Measurements from ENCODE around the gene TANC1.

Gene TANC1

GRCh38 chr2:159204381-159205144 is 236.1 kb downstream of the TANC1 start:
- DNase-seq: no peak

- DNase-seq: no peak
These were observed 238.4 kb downstream of the TANC1 start for GRCh38 chr2:159206736-159207380.

GRCh38 chr2:159208438-159208837 is 240.0 kb downstream of the TANC1 start:
- DNase-seq: no peak

- peak; percentile 9 to 22 for DNase-seq
These were observed 241.2 kb downstream of the TANC1 start for GRCh38 chr2:159209341-159210306.

GRCh38 chr2:159211447-159212396 is 243.3 kb downstream of the TANC1 start:
- DNase-seq: no peak

GRCh38 chr2:159213296-159213695 is 244.9 kb downstream of the TANC1 start:
- no peak for DNase-seq

DNA sequence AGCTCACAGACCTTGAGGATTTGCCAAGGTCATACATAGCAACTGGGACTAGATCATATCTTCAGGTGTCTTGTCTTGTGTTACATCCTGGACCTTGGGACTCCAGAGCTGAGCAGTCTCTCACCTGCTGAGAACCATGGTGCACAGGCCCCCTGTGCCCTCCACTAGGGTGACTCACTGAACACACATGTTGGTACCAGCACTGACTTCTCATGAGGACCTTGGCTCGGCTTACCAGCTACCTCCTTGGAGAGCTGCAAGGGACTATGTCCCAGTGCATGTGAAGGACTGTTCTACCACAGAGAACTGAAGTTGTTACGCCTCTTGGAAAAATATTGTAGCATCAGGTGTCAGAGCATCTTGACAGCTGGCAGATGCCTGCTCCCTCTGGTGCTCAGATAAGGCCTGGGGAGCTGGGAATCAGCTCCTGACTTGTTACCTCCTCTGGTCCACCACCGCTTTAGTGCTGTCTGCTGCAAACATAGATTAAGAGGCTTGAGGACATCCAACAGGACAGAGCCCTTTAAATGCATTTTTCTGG is 246.0 kb downstream of the TANC1 start:
- DNase-seq: no peak

- no peak for DNase-seq
These were observed 246.7 kb downstream of the TANC1 start for GRCh38 chr2:159215116-159215515.

- no peak for DNase-seq
These were observed 249.2 kb downstream of the TANC1 start for GRCh38 chr2:159217676-159218075.

- DNase-seq: no peak
These were observed 249.9 kb downstream of the TANC1 start for GRCh38 chr2:159218389-159218788.

DNA sequence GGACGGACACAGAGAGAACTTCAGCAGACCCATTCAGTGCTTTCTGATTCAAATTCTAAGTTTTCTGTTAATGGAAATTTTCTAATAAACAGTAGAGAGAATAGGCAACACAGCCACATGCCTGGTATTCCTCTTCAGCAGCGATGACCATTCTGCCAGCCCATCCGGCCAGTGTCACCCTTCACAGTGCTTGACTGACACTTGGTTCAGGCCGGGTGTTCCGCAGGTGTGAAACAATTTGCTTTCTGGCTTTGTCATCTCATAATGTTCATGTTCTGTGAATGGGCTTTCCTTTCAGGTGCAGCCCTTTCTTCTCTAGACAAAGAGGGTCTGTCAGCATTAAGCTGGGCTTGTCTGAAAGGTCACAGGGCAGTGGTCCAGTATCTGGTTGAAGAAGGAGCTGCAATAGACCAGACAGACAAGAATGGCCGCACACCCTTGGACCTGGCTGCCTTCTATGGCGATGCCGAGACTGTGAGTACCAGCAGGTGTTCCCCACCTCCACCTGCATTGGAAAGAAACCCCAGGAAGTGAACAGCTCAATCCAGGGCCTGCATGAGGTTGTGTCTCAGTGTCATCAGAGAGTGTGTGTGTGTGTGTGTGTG is 251.1 kb downstream of the TANC1 start:
- no peak for DNase-seq

DNA sequence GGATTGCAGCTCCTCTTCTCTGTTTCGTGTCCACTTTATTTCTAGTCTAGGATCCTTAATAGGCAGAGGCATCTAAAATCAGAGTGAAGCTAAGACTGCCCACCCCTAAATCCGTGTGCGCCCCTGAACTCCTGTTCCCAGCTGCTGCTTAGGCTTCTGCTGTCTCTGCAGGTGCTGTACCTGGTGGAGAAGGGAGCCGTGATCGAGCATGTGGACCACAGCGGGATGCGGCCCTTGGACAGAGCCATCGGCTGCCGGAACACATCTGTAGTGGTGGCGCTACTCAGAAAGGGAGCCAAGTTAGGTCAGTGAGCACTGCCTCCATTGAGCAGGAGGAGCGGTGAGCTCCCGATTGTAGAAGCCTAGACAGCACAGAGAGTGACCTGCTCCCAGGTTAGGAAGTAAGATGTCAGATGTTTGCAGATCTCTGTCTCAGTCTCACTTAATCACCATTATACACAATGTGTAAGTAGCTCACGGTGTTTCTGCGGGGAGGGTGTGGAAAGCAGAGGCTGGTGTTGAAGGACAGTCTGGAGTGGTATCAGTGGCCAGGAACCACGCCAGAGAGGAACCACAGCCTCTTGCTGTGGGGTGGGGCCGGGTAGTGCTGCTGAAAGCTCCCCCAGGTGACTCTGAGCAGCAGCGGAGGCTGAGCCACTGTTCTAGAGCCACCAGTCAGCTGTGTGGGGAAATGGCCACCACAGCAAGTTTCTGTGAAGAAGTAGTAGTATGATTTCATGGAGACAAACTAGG is 255.8 kb downstream of the TANC1 start:
- DNase-seq: no peak

GRCh38 chr2:159225025-159226016 is 256.9 kb downstream of the TANC1 start:
- no peak for DNase-seq

- no peak for DNase-seq
These were observed 257.6 kb downstream of the TANC1 start for GRCh38 chr2:159226059-159226461.

DNA sequence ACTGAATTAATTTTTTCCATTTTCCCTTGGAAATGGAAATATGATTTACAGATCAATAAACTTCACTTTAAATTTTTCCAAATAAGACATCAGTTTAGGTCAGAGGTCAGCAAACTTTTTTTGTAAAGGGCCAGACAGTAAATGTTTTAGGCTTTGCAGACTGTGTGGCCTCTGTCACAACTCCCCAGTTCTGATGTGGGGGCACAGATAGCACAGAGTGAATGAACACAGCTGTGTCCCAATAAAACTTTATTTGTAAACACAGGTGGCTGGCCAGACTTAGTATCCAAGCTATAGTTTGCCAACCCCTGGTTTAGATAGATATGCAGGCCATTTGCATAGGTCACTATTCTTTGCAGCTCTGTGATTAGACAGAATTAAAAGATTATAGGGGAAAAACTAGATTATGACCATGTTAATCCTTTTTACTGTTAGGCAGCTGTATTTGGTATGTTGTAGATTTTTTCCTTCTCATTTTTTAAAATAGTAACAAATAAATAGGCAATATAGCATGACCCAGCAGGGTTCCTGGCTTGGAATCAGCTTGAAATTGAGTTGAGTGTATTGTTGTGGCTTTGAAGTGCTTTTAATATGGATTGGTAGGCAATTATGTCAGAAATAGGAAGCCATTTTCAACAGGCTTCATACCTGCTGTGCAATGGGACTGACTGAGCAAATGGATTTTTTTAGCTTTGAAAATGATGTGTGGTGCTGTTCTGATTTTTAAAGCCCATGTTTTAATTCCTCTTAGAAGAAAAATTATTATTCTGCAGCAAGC is 258.4 kb downstream of the TANC1 start:
- no peak for DNase-seq

GRCh38 chr2:159227467-159227866 is 259.0 kb downstream of the TANC1 start:
- DNase-seq: no peak

- DNase-seq: no peak
These were observed 259.7 kb downstream of the TANC1 start for GRCh38 chr2:159228081-159228581.

DNA sequence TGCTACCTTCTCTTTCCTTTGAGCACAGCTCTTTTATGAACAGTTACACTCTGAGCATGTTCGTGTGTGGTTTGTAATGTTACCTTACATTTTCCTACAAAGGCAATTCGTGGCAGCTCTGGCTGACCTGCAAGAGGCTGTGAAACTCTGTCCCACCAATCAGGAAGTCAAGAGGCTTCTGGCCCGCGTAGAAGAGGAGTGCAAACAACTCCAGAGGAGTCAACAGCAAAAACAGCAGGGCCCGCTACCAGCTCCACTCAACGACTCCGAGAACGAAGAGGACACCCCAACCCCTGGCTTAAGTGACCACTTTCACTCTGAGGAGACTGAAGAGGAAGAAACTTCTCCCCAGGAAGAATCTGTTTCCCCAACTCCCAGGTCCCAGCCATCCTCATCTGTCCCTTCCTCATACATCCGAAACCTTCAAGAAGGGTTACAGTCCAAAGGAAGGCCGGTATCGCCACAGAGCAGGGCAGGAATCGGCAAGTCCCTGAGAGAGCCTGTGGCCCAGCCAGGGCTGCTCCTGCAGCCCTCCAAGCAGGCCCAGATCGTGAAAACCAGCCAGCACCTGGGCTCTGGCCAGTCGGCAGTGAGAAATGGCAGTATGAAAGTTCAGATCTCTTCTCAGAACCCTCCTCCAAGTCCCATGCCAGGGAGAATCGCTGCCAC is 261.2 kb downstream of the TANC1 start:
- no peak for DNase-seq
